ENCODE measurements around the gene TMEM237.
A peak's percentile ranks its signal among the peaks of the same experiment; 100 is the strongest.

- TF ChIP-seq CTCF (conservative IDR thresholded peaks at IDR 0.05 in 1 of 2, IDR thresholded peaks at IDR 0.05 in 1 of 2; ENCODE audit: low read depth in 1 of 2, low read length in 2 of 2) (peak; percentile 40 to 54), EZH2 (IDR thresholded peaks at IDR 0.05; ENCODE audit: low read length, missing control alignments) (no peak)
Measured at GRCh38 chr2:201618744-201619662, 24.3 kb downstream of the TMEM237 start.
